ENCODE measurements around the gene IFFO2. TPM values are rescaled to one million over a fixed set of nuclear protein-coding genes. Genes with fewer than 3 reads are reported as not detected.

Gene IFFO2
- total RNA-seq, 4 donors from 2014 or later = 5.0 to 145 (median 13.6) TPM

- intact Hi-C loops (cut with DNase I; ENCODE audit: low total_unique reads) (loop anchor here (10.0 kb wide), 1 partner anchor 212 kb away; no protein-coding TSS in a partner anchor), in situ Hi-C loops (cut with MboI; ENCODE audit: low pct_ligation_motif_present in 1 of 4, low pct_unique_long_range_greater_than_20kb in 1 of 4, low sequenced_read_pairs in 3 of 4) (loop anchor here in 1 of 4 donors (10.0 kb wide), 1 partner anchor 222 kb away; no protein-coding TSS in a partner anchor)
- Histone ChIP-seq H3K36me3 (no peaks in the 10 kb centered on the region), H3K27ac (no peak overlapping the region), H3K9me3 (no peaks in the 10 kb centered on the region), H3K4me1 (no peaks in the 10 kb centered on the region), H3K4me3 (no peak overlapping the region), H3K27me3 (no peaks in the 10 kb centered on the region)
- no peak for DNase-seq
- WGBS, 2 donors (ENCODE audit: low coverage in 1 of 2) = 88% methylated on average over 8 of the region's 8 CpGs; no CpG with 5 or more reads in 1 of the 2 donors
- TF ChIP-seq POLR2A (IDR thresholded peaks at IDR 0.05) = no peak
- no peak for TF ChIP-seq POLR2AphosphoS5 (IDR thresholded peaks at IDR 0.05)
- no peak for TF ChIP-seq CTCF (IDR thresholded peaks at IDR 0.05)
- TF ChIP-seq EP300 (IDR thresholded peaks at IDR 0.05; ENCODE audit: low read depth) = no peak
These were observed 74.0 kb downstream of the IFFO2 start for GRCh38 chr1:18882486-18882885.

GRCh38 chr1:18881642-18882431 lies 74.6 kb downstream of the IFFO2 start:
- in situ Hi-C loops (cut with MboI; ENCODE audit: low pct_ligation_motif_present in 1 of 4, low pct_unique_long_range_greater_than_20kb in 1 of 4, low sequenced_read_pairs in 3 of 4) = loop anchor here in 1 of 4 donors (10.0 kb wide), 1 partner anchor 223 kb away; no protein-coding TSS in a partner anchor
- TF ChIP-seq POLR2A (IDR thresholded peaks at IDR 0.05) (no peak), POLR2AphosphoS5 (IDR thresholded peaks at IDR 0.05) (no peak), EP300 (IDR thresholded peaks at IDR 0.05; ENCODE audit: low read depth) (no peak), CTCF (IDR thresholded peaks at IDR 0.05) (no peak)

GRCh38 chr1:18881164-18881563 lies 75.3 kb downstream of the IFFO2 start:
- Histone ChIP-seq H3K27ac (no peak overlapping the region), H3K9me3 (no peaks in the 10 kb centered on the region), H3K36me3 (no peaks in the 10 kb centered on the region), H3K4me1 (no peaks in the 10 kb centered on the region), H3K27me3 (no peaks in the 10 kb centered on the region), H3K4me3 (no peak overlapping the region)
- TF ChIP-seq POLR2A (IDR thresholded peaks at IDR 0.05) = no peak
- TF ChIP-seq EP300 (IDR thresholded peaks at IDR 0.05; ENCODE audit: low read depth) = no peak
- no peak for TF ChIP-seq POLR2AphosphoS5 (IDR thresholded peaks at IDR 0.05)
- no peak for TF ChIP-seq CTCF (IDR thresholded peaks at IDR 0.05)
- no peak for DNase-seq
- intact Hi-C loops (cut with DNase I; ENCODE audit: low total_unique reads) (loop anchor here (10.0 kb wide), 1 partner anchor 214 kb away; no protein-coding TSS in a partner anchor), in situ Hi-C loops (cut with MboI; ENCODE audit: low pct_ligation_motif_present in 1 of 4, low pct_unique_long_range_greater_than_20kb in 1 of 4, low sequenced_read_pairs in 3 of 4) (loop anchor here in 1 of 4 donors (10.0 kb wide), 1 partner anchor 224 kb away; no protein-coding TSS in a partner anchor)
- 90 to 94% methylated on average over 2 of the region's 2 CpGs for WGBS, 2 donors (ENCODE audit: low coverage in 1 of 2)

More at GRCh38 chr1:18881642-18882431, 74.6 kb downstream of the IFFO2 start:
- intact Hi-C loops (cut with DNase I; ENCODE audit: low total_unique reads) = loop anchor here (10.0 kb wide), 1 partner anchor 213 kb away; no protein-coding TSS in a partner anchor
- Histone ChIP-seq H3K4me1 (no peaks in the 10 kb centered on the region), H3K36me3 (no peaks in the 10 kb centered on the region), H3K9me3 (no peaks in the 10 kb centered on the region), H3K27ac (no peak overlapping the region), H3K27me3 (no peaks in the 10 kb centered on the region), H3K4me3 (no peak overlapping the region)
- 96% methylated on average over 24 of the region's 24 CpGs; no CpG with 5 or more reads in 1 of the 2 donors for WGBS, 2 donors (ENCODE audit: low coverage in 1 of 2)
- DNase-seq = no peak

- H3K9me3 ChIP-seq = no peaks in the 10 kb centered on the region
- H3K4me1 ChIP-seq = no peaks in the 10 kb centered on the region
- H3K27ac ChIP-seq = no peak overlapping the region
- no peaks in the 10 kb centered on the region for H3K27me3 ChIP-seq
- no peak overlapping the region for H3K4me3 ChIP-seq
- no peaks in the 10 kb centered on the region for H3K36me3 ChIP-seq
- 80 to 88% methylated on average over 1 of the region's 1 CpG for WGBS, 2 donors (ENCODE audit: low coverage in 1 of 2)
- TF ChIP-seq POLR2A (IDR thresholded peaks at IDR 0.05) (no peak), POLR2AphosphoS5 (IDR thresholded peaks at IDR 0.05) (no peak), CTCF (IDR thresholded peaks at IDR 0.05) (no peak), EP300 (IDR thresholded peaks at IDR 0.05; ENCODE audit: low read depth) (no peak)
- DNase-seq = no peak
- intact Hi-C loops (cut with DNase I; ENCODE audit: low total_unique reads) = loop anchor here (10.0 kb wide), 1 partner anchor 214 kb away; no protein-coding TSS in a partner anchor
- in situ Hi-C loops (cut with MboI; ENCODE audit: low pct_ligation_motif_present in 1 of 4, low pct_unique_long_range_greater_than_20kb in 1 of 4, low sequenced_read_pairs in 3 of 4) = loop anchor here in 1 of 4 donors (10.0 kb wide), 1 partner anchor 224 kb away; no protein-coding TSS in a partner anchor
These were observed 75.9 kb downstream of the IFFO2 start for GRCh38 chr1:18880585-18880984.

Data from transverse colon (tissue), 4 donors.